Measurements from ENCODE around the gene GALNS. TPM values are rescaled to one million over a fixed set of nuclear protein-coding genes. Genes with fewer than 3 reads are reported as not detected.

Gene GALNS
- total RNA-seq, 1 donor from 2014 or later = 18.1 TPM

DNA sequence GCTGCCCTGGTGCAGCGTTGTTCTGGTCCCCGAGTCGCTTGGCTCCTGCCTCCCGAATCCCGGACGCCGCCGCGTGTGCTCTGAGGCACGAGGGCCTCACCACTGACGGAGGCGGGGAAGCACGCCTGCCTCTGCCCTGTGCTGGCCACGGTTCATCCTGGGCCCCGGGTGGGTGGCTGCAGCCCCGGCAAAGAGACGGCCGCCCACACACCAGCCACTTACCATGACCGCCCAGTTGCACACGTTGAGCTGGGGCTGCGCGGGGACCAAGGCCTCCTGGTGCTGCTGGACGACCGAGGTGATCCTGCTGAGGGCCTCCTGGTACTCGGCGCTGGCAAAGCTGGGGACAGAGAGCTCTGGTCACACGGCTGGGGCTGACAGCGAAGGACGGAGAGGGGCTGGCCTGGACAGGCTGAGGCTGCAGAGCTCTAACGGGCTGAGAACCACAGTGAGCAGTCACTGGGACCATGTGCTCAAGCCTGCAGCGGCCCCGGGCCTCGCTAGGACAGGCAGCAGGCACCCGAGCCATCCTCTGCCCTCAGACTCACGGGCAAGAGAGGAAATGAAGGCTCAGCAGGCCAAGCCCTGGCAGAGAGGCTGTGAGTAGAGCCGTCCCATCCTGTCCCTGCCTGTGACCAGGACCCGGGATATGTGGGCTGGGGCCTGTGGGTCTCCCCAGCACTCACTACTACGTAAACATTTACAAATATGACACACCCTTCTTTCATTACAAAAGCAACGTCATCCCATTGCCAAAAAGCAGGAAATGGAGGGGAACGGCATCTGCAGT lies 38.8 kb downstream of the GALNS start:
- DNase-seq = no peak

DNA sequence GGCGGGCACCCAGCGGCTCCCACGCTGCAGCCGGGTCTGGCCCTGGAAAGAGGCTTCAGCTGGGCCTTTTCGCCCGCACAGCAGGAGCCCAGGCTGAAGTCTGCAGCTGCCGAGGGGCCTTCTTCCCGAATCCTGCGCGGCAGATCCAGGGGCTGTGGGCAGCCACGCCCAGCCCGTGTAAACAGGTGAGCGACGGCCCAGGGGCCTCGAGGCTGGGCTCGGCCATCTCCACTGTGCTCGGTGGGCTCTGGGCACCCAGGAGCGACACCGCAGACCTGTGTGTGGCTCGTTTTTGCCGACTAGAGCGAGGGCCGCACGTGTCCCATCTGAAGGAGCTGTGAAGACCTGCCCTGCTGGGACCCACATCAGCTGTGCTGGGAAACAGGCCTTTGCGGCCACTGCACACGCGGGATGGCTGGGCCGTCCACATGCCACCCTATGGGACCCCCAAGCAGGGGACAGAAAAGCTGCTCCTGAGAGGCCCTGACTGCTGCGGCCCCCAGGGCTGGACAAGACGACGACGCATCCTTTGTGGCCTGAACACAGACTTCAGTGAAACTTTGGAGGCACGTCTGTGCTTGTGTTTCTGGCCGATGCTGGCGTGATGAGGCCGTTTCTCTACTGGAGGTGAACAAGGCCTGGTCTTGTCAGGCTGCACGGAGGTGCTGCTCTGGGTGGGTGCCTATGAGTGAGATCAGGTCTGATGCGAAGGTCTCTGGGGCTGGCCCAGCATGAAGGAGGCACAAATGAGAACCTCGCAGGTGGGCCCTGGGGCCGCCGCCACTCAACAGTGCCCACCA lies 39.8 kb downstream of the GALNS start:
- no peak for DNase-seq

DNA sequence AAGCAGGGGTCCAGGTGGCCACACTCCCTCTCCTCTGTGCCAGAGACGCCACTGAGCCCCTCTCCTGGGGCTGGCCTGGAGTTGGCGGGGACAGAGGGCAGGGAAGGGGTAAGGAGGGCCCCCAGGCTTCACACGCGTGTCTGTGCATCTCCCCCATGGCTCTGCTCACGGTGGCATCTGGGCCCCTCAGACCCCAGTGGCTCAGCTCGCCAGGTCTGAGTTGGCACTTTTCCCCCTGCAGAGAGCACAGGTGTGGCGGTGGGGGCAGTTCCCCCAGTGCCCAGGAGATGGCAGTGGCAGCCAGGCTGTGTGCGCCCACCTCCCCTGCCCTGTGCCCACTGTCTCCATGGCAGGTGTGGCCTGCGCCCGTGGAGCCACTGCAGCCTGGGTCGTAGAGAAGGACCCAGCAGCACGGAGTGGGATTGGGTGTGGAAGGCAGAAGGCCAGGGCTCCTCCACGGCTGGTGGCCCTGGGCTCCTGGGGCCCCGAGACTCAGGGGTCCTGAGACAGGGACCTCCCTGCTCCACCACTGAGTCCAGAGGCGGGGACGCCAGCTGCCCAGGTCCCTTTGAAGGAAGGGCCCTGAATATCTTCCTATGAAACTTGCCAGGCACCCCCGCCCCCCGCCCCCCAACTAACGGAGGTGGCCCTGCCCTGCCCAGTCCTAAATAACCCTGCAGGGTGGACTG lies 40.7 kb downstream of the GALNS start:
- DNase-seq = no peak

DNA sequence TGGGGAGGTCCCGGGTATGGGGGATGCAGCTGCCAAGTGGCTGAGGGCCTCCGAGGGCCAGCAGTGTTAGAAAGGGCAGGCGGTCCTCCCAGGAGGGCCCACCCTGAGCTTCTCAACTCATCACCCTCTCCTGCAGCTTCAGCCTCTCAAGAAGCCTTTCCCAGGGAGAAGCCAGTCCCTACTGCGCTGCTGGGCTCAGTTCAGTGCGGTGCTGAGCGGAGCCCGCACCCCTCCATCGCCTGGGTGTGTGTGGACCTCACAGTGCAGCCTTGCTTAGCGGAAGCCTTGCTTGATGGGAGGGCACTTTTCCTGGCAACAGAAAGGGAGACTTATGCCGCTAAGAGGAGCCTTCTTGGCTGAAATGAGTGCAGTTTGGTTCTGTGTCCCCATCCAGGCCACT lies 41.5 kb downstream of the GALNS start:
- no peak for DNase-seq

DNA sequence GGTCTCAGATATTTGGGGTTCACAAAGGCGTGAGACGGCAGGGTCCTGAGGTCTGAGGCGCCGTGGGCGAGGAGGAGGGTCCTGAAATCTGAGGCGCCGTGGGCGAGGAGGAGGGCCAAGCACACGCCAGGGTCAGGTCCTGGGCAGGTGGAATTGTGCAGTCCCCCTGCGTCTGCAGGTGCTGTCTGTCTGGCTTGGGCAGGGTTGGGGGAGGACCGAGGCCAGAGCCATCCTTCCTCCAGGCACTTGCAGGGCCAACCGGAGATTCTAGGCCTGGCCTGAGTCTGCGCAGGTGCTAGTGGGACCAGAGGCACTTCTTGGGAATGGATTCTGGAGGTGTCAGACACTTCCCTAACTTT lies 42.6 kb downstream of the GALNS start:
- DNase-seq = no peak

DNA sequence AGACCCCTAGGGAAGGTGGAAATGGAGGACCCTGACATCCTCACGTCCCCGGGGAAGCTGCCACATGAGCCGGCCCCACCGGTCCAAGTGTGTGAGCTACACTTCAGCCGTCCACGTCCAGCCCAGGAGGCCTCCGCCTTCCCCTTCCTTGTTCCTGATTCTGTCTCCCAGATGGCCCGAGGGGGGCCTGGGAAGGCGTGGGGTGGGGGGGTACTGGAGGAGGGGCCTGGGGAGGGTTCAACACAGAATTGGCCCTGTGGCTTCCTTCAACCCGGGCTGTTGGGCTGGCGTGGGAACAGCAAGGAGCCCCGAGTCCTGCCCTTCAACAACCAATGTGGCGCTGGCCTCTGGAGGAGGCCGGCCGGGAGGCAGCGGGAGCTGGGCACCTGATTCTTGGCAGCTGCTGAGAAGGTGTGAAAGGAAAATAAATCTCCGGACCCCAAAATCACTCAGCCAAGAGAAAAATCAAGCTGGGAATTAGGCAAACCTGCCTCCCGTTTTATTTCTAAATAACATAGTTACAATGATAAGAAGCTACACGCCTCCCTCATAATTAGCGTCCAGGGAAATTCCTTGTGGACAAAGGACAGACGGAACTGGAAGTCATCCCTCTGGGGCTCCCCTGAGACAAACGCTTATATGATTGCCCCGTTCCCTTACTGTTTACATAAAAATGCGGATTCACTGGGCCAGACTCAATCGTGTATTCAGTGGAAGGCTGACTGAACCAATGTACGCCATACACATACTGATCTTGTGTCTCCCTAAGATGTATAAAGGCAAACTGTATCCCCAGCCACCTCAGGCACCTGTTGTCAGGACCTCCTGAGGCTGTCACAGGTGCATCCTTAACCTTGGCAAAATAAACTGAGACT lies 43.2 kb downstream of the GALNS start:
- DNase-seq = no peak

DNA sequence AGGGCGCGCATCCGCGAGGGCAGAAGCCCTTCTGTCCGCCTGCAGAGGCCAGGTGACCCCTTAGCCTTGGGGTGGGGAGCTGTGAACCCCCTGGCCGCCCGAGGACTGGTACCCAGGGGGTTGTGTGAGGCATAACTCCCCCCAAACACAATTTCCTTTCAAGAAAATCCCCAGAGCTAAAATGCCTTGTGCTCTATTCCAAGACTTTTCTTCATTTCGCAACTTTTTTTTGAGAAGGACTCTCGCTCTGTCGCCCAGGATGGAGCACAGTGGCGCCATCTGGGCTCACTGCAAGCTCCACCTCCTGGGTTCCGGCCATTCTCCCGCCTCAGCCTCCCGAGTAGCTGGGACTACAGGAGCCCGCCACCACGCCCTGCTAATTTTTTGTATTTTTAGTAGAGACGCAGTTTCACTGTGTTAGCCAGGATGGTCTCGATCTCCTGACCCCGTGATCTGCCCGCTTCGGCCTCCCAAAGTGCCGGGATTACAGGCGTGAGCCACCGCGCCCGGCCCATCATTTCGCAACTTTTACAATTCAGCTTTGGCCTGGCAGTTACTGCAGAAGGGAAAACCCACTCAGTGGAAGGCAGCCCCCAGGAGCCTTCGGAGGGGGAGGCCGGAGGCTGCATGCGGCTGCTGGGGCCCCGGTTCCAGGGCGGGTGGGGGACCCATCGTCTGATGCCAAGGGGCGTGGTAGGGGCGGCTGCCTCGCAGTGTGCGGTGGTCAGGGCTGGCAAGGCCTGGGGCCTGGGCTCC lies 44.1 kb downstream of the GALNS start:
- DNase-seq = peak; percentile 16

GRCh38 chr16:88811769-88812512 lies 44.8 kb downstream of the GALNS start, which contains the start of gene APRT:
Gene APRT (minus strand): TSS chr16:88811928. CDS start chr16:88811899, 29 bp downstream.
- peak; percentile 95 for DNase-seq

GRCh38 chr16:88810912-88811768 lies 45.6 kb downstream of the GALNS start:
- DNase-seq = peak; percentile 72

GRCh38 chr16:88810166-88810911 lies 46.4 kb downstream of the GALNS start:
- DNase-seq = no peak

GRCh38 chr16:88809676-88810165 lies 47.0 kb downstream of the GALNS start:
- no peak for DNase-seq

GRCh38 chr16:88809068-88809675 lies 47.6 kb downstream of the GALNS start:
- DNase-seq = no peak

GRCh38 chr16:88807626-88808453 lies 48.9 kb downstream of the GALNS start:
- DNase-seq = no peak

DNA sequence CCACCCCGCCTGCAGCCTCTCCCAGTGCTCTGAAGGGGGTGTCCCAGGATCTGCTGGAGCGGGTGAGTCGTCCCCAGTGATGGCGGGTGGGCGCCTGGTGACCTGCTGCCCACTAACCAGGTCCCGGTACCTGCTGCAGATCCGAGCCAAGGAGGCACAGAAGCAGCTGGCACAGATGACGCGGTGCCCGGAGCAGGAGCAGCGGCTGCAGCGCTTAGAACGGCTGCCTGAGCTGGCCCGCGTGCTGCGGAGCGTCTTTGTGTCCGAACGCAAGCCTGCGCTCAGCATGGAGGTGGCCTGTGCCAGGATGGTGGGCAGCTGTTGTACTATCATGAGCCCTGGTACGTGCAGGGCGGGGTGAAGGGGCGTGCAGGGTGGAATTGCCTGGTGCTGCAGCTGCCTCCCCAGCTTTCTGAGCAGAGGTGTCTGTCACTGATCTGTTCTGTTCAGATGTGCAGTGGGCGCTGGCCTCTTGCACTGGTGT lies 49.6 kb downstream of the GALNS start:
- no peak for DNase-seq

- no peak for DNase-seq
These were observed 50.1 kb downstream of the GALNS start for GRCh38 chr16:88806491-88807111.

DNA sequence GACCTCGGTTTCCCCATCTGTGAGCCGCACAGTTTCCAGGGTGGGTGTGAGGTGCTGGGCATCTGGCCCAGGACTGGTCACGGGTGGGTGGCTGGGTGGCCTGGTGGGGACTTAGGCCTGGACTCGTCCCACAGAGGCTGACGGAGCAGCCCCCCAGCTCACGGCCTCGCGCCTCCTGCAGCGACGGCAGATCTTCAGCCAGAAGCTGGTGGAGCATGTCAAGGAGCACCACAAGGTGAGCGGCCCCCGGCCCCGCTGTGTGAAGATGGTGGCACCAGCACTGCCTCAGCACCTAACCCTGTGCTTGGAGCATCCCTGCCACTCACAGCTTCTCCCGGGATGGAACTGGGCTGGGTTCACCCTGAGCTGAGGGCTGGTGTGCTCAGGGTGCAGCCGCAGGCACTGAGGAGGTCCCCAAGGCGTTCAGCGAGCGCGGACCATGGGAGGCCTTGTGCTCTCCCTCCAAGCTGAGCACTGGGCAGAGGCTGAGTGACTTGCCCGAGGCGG lies 50.8 kb downstream of the GALNS start:
- no peak for DNase-seq

All from skin of body (tissue), 2 donors.